ENCODE measurements around the gene SMIM10L2A.
"Not testable (repeated sequence)": the region's sequence is repeated elsewhere in the genome, so short reads cannot be mapped to it uniquely, and the experiment has no call there.

SMIM10L2A gene

GRCh38 chrX:135423173-135423864 is 1.6 kb downstream of the SMIM10L2A start:
- DNase-seq (ENCODE audit: low read depth in 2 of 2), result not testable (repeated sequence)

DNA sequence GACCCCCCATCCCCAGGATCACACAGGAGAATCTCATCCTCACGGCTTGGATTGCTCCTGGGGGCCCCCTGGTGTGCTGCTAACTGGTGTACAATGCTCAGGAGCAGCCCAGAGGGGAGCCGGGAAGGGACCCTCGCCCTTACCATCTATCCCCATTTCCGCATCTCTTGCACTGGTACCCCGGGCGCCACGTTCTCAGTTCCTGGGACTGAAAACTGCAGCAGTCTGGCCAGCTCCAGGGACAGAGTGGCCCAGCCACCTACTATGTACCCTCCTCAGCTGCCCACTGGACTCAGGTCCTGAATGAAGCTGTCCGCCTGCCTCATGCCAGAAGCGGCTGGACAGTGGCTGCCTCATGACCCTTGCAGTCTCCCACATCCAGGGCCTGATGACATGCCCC is 2.7 kb downstream of the SMIM10L2A start:
- DNase-seq (ENCODE audit: low read depth in 2 of 2), result no peak

GRCh38 chrX:135425026-135425965 is 3.6 kb downstream of the SMIM10L2A start:
- DNase-seq (ENCODE audit: low read depth in 2 of 2), result no peak

- no peak for DNase-seq (ENCODE audit: low read depth in 2 of 2)
Observed at GRCh38 chrX:135429429-135429828, 7.7 kb downstream of the SMIM10L2A start.

DNA sequence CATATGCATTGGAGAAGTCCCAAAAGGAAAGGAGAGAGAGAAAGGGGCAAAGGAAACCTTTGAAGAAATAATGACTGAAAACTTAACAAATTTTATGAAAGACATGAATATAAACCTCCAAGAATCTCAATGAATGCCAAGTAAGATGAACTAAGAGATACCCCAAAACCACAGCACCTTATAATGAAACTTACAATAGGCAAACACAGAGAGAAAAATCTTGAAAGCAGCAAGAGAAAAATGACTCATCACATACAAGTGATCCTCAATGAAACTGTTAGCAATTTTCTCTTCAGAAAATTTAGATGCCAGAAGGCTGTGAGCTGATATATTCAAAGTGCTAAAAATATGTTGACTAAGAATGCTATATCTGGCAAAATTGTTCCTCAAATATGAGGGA is 10.1 kb downstream of the SMIM10L2A start:
- no peak for DNase-seq (ENCODE audit: low read depth in 2 of 2)

DNA sequence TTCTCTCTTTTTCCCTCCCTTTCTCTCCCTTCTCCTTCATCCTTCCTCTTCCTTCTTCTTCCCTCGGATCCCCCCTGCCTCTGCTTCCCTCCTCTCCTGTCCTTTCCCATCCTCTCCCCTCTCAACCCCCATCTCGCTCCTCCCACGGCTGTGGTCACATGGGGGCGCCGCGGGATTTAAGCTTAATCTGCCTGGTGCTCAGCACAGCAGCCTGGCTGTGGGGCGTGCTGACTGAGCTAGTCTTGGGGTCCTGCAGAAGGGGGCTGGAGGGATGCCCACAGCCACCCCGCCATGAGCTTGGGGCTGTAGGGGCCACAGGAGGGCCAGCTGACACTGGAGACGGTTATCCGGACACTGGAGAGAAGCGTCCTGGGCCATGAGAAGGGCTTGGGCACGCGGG is 10.7 kb downstream of the SMIM10L2A start:
- DNase-seq (ENCODE audit: low read depth in 2 of 2), result no peak

- no peak for DNase-seq (ENCODE audit: low read depth in 2 of 2)
Observed at GRCh38 chrX:135432881-135433521, 11.3 kb downstream of the SMIM10L2A start.

DNA sequence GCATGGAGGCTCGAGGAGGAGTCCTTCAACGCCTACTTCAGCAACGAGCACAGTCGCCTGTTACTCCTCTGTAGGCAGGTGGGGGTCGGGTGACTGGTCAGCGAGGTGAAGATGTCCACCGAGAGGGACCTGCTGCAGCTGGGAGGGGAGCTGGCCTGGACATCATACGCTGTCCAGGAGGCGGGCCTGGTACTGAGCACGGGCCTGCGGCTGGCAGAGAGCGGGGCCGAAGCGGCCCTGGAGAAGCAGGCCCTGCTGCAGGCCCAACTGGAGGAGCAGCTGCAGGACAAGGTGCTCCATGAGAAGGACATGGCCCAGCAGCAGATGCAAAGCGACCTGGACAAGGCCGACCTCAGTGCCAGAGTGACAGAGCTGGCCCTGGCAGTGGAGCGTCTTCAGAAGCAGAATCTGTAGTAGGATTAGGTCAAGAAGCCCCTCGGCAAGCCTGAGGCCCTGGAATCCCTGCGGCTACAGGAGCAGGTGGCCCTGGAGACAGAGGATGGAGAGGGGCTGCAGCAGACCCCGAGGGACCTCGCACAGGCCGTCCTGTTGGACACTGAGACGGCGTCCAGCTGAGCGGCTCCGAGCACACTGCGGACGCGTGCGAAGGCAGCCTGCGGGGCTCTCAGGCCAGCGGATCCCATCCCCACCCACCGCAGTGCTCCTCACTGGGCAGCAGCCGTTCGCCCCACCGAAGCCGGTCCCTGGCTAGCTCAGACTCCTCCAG is 11.9 kb downstream of the SMIM10L2A start:
- no peak for DNase-seq (ENCODE audit: low read depth in 2 of 2)

DNA sequence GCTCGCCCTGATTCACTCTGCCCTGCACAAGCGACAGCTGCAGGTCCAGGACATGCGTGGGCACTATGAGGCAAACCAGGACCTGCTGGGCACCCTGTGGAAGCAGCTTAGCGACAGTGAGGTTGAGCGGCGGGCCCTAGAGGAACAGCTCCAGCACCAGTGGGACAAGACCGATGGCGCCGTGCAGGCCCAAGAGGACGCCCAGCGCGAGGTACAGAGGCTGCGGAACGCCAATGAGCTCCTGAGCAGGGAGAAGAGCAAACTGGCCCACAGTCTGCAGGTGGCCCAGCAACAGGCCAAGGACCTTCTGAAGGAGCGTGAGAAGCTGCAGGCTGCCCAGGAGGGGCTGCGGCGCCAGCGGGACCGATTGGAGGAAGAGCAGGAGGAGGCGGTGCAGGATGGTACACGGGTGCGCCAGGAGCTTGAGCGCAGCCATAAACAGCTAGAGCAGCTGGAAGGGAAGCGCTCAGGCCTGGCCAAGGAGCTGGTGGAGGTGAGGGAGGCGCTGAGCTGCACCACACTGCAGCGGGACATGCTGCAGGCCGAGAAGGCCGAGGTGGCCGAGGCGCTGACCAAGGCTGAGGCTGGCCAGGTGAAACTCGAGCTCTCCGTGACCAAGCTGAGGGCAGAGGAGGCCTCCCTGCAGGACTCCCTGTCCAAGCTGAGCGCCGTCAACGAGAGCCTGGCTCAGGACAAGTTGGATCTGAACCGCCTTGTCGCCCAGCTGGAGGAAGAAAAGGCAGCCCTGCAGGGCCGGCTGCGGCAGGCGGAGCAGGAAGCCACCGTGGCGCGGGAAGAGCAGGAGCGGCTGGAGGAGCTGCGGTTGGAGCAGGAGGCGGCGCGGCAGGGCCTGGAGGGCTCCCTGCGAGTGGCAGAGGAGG is 12.8 kb downstream of the SMIM10L2A start:
- no peak for DNase-seq (ENCODE audit: low read depth in 2 of 2)

DNA sequence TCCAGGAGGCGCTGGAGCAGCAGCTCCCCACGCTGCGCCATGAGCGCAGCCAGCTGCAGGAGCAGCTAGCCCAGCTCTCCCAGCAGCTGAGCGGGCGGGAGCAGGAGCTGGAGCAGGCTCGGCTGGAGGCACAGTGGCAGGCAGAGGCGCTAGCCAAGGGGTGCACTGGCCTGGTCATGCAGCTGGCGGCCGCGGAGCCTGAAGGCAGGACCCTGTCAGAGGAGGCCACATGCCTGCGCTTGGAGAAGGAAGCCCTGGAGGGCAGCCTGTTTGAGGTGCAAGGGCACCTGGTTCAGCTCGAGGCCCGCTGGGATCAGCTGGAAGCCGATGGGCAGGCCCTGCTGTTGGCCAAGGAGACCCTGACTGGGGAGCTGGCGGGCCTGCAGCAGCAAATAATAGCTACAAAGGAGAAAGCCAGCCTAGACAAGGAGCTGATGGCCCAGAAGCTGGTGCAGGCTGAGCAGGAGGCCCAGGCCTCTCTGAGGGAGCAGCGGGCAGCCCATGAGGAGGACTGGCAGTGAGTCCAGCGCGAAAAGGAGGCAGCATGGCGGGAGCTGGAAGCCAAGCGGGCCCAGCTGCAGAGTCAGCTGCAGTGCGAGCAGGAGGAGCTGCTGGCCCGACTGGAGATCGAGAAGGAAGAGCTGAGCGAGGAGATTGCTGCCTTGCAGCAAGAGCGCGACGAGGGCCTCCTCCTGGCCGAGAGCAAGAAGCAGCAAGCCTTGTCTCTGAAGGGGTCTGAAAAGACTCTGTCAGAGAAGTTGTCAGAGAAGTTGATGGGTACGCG is 13.6 kb downstream of the SMIM10L2A start:
- no peak for DNase-seq (ENCODE audit: low read depth in 2 of 2)

- DNase-seq (ENCODE audit: low read depth in 2 of 2), result no peak
Observed at GRCh38 chrX:135435933-135436332, 14.2 kb downstream of the SMIM10L2A start.

DNA sequence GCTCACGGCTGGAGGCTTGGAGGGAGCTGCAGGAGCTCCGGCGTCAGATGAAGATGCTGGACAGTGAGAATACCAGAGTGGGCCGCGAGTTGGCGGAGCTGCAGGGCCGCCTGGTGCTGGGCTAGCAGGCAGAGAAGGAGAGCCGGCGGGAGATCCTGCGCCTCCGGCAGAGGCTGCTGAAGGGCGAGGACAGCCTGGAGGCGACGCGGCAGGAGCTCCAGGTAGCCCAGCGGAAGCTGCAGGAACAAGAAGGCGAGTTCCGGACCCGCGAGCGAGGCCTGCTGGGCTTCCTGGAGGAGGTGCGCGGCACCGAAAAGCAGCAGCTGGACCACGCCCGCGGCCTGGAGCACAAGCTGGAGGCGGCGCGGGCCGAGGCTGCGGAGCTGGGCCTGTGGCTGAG is 14.7 kb downstream of the SMIM10L2A start:
- DNase-seq (ENCODE audit: low read depth in 2 of 2), result no peak

DNA sequence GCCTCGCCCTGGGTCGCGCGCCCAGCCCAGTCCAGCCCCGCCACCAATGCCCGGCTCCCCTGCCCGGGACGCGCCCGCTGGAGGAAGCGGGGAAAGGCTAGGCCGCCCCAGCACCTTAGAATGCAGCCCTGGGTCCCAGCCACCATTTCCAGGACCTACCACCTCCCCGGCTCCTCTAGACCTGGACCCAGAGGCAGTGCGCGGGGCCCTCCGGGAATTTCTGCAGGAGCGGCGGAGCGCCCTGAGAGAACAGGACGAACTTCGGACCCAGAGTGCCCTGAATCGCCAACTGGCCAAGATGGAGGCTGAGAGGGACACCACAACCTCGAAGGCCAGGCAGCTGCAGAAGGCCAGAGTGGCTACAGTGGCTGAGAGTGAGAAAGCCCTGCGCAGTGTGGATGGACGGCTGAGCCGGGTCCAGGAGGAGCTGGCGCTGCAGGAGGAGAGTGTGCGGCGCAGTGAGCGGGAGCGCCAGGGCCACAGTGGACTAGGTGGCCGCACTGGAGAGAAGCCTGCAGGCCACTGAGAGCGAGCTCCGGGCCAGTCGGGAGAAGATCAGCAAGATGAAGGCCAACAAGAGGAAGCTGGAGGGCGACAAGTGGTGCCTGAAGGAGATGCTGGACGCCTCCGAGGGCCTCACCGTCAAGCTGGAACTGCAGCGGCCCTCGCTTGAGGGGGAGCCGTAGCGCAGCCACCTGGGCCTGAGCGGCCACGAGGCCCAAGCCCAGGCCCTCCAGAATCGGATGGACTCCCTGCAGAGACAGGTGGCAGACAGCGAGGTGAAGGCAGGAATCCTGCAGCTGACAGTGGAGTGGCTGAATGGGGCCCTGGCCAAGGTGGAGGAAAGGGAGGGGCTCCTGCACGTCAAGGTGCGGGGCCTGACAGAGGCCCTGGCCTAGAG is 15.5 kb downstream of the SMIM10L2A start:
- DNase-seq (ENCODE audit: low read depth in 2 of 2), result no peak

- DNase-seq (ENCODE audit: low read depth in 2 of 2), result no peak
Observed at GRCh38 chrX:135437867-135438733, 16.4 kb downstream of the SMIM10L2A start.

DNA sequence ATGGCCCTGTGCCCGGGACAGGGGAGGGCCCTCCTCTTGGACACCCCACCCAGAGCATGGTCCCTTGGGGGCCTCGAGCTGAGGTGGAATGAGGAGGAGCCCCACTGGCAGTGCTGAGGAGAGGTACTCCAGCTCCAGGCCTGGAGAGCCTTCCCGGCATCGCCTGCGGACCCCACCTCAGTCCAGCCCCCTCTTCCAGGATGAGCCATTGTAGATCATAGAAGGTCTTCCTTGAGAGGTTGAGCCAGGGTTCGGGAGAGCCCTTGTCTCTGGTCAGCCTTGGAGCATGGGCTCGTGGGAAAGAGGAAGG is 16.9 kb downstream of the SMIM10L2A start:
- DNase-seq (ENCODE audit: low read depth in 2 of 2), result no peak

DNA sequence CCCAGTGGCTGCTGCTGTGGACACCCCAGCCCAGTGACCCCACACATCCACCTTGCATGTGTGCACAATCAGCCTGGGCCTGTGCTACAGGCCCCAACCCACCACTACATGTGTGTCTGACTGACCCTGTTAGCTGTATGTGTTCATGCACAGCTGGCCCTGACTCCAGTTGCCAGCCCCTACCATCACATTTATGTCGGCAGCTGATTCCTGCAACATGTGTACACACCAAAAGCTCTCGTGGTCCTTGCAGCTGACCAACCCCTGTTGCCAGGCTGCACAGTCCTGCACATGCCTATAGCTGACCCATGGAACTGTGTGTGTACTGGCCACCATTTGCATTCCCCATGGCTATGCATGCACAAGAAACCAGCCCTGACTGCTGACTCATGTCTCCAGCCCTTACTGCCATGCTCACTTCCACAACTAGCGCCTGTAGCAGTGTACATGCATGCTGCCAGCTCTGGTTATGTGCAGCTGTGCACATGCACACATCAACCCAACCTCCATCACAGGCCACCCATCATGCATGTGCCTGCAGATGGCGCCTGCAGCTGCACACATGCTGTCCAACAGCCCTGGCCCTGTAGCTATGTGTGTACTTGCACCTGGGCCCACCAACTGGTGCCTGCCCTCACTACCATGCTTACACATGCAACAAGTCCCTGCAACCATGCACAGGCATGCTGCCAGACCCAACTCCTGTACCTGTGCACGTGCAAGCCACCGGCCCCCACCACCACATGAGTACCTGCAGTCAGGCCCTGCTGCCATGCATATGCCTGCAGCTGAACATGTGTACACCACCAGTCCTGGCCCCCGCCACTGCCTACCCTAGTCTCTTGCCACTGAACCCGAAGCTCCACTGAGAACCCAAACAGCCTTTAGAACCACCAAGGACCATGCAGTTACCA is 28.1 kb downstream of the SMIM10L2A start:
- DNase-seq (ENCODE audit: low read depth in 2 of 2), result no peak

- no peak for DNase-seq (ENCODE audit: low read depth in 2 of 2)
Observed at GRCh38 chrX:135453381-135453780, 31.6 kb downstream of the SMIM10L2A start.

Measured in stimulated activated CD8-positive, alpha-beta memory T cell treated with anti-CD3 and anti-CD28 coated beads, Interleukin-15, amount 100 ng/mL, for 48 hours (primary cell).